ENCODE measurements around the gene RPTOR.

Gene RPTOR

DNA sequence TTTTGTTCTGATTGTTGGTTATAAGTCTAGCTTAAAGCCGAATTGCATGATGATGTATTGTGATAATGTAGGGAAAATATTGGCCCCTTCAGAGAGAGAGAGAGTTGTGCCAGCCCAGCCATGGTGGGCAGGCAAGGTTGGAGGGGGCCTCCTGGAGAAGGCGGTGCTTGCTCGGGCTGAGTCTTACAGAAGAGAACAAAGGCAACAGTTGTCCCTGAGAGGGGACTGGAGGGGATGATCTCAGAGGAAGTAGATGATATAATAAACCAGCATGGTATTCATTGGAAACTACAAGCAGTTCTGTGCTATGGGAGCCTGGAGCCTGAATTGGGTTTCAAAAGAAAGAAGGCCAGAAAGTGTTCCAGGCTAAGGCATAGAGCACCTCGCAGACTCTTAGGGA, 173.8 kb downstream of the RPTOR start:
- DNase-seq (ENCODE audit: low spot score), result no peak

DNA sequence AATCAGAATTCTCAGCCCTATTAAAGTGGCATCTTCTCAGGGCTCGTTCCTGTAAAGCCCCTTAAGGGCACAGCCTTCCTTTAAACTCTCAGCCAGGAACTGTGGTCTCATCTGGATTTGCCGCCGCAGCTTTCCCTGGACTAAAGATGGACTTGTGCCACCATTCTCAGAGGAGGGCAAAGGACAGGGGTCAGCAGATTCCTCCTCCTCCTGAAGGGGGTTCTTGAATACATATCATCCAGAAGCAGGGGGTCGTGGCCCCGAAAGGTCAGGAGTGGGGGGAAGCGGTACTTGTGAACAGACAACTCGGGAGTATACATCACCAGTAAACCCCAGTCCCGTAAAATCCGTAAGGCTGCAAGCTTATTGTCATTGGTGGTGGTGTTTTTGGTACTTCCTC, 174.8 kb downstream of the RPTOR start:
- no peak for DNase-seq (ENCODE audit: low spot score)

DNA sequence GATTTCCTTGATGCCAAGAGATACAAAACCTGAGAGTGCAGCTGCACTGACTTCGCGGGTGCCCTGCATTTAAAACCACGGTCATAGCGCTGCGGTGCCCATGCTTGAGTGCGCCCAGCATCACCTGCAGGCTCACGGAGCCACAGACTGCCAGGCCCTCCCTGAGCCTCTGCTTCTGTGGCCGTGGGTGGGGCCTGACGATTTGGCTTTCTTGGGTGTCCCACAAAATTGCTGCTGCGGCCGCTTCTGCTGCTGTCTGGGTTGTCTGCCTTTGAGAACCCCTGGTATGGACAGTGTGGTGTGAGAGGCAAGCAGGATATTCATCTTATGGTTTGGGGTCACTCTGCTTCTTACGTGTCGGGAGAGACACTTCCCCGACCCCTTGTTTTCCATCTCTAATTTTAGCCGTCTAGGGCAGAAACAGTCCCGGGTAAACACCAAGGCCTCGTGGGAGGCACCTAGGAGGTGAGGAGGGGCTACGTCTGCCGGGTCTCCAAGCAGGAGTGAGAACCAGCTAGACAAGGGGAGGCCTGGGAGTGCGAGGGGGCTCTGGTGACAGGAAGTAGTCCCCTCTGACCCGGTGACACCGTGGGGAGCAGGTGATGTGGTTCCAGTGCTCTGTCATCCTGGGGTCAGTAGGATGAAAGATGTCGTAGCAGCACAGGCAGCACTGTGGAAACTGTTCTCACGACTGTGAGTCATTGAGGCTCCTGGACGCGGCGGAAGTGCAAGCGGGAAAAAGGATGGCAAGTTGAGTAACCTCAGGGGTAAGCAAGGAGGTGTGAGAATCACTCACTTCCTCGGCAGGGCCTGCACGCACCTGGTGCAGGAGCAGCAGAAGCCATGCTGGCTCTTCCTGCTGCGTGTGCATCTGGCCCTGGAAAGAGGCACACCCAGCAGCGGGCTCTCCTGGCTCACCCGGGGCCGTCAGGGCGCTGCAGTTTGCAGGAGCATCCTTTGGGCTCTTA, 176.3 kb downstream of the RPTOR start:
- DNase-seq (ENCODE audit: low spot score), result no peak

DNA sequence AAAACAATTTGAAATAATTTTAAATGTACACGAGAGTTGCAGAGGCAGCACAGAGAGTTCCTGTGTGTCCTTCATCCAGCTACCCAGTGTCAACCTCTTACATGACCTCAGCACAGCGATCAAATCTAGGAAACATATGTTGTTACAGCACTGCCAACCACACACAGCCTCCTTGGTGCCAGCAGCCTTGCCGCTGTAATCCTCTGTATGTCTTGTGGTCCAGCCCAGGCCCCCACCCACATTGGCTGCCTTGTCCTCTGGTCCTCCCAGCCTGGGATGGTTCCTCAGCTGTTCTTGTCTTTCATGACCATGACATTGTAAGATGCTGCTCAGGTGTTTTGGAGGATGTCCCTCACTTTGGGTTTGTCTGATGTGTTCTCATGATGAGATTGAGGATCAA, 178.0 kb downstream of the RPTOR start:
- DNase-seq (ENCODE audit: low spot score), result no peak

DNA sequence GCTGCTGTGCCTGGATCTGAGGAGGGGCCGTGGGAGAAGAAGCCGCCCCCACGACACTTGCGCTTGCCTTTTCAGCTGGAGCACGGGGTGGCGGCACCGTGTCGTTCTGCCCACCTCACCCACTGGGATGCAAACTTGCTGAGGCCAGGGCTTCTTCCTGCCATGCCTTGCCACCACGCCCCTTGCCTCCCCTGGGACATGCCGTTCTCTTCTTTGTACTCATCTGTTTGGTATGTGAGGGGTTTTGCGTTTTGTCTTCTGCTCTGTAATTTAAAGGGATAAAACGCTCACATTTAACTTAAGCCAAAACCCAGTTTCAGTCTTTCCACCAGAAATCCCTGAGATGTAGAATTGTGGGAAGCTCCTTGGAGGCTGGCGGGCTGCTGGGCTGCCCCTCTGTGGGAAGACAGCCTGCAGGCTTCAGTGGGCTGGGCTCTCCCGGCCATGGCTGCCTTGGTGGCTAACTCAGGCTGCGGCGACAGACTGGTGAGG, 180.2 kb downstream of the RPTOR start:
- no peak for DNase-seq (ENCODE audit: low spot score)

DNA sequence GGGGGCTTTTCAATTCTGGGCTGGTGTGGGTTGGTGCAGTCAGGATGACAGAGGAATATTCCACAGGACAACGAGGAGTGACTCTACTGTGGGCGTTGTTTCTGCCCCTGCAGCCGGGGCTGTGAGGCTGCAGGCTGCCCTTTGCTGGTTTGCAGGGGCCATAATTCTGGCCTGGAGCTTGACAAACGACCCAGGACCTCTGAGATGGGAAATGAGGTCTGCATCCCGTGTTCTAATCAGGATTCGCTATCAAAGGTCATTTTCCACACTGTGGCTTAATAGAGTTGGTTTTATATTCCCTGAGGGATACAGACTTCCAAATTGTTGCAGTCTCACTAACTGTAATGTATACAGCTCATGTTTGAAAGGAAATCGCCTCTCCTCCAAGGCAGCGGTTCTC, 180.9 kb downstream of the RPTOR start:
- DNase-seq (ENCODE audit: low spot score), result no peak

DNA sequence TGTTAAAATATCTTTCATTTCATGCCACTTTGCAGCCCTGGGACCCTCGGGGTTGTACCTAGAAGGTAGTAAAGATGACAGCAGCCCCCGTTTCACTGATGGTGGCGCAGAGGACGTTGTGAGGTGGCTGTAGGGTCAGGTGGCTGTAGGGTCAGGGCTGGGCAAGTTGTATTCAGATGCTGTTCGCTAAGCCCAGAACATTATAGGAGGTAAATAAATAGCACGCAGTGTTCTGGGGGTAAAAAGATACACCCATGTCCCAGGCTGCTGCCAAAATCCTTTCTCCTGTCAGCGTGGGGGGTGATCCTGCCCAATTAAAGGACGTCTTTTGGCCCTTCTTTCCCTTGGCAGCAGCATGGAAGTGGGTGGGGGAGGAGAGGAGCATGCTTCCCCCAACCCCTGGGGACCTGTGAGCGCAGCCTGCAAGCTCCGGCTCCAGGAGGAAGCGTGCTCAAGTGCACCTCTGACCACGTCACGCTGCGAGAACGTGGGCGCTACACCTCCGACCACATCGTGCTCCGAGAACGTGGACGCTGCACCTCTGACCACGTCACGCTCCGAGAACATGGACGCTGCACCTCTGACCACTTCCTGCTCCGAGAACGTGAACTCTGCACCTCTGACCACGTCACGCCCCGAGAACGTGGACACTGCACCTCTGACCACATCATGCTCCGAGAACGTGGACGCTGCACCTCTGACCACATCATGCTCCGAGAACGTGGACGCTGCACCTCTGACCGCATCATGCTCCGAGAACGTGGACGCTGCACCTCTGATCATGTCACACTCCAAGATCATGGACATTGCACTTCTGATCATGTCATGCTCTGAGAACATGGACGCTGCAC, 182.1 kb downstream of the RPTOR start:
- DNase-seq (ENCODE audit: low spot score), result no peak

DNA sequence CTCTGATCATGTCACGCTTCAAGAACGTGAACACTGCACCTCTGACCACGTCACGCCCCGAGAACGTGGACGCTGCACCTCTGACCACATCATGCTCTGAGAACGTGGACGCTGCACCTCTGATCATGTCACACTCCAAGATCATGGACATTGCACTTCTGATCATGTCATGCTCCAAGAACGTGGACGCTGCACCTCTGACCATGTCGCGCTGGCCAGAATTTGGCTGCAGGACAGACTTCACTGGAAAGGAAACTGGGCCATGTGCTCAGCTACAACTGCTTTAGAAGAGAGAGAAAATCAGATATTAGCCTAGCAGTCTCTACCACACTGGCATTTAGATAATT, 182.7 kb downstream of the RPTOR start:
- no peak for DNase-seq (ENCODE audit: low spot score)

DNA sequence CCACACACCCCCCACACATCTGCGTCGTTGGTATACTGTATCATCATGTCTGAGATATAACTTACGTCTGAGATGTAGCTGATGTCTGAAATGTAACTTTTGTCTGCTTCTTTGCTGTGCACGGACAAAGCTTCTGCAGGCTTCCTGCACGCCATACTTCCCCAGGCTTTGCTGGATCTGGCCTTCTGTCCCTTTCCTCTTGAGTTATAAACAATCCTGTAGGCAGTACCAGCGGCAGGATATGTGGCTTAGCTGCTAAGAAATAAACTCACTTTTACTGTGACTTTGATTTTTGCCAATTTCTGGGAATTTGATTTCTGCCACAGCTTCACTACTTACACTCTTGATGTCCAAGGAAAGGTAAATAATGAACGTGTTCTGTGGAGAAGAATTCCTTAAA, 184.4 kb downstream of the RPTOR start:
- DNase-seq (ENCODE audit: low spot score), result no peak

DNA sequence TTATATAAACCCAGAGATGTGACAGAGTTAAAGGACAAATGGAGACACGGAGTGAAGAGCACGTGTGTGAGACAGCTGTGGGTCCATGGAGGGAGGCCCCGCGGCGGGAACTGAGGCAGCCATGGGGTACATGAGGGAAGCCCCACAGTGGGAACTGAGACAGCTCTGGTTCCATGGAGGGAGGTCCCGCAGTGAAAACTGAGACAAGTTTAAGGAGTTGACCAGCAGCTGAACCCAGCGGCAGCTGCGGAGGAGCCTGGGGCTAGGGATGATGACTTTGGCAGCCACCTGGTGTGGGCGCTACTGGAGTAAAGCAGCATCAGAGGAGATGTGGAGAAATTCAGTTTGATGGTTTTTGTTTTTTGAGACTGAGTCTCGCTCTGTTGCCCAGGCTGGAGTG, 185.1 kb downstream of the RPTOR start:
- DNase-seq (ENCODE audit: low spot score), result no peak

DNA sequence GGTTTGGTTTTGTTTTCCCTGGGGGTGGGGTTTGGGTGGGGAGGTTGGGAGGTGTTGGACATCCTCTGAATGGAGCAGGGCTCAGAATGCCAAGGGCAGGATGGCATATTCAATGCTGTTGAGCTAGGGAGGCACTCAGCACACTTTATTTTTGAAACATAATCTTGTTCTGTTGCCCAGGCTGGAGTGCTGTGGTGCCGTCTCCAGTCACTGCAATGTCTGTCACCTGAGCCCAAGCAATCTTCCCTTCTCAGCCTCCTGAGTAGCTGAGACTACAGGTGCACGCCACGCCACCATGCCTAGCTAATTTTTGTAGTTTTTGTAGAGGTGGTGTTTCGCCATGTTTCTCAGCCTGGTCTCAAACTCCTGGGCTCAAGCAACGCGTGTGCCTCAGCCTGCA, 186.1 kb downstream of the RPTOR start:
- DNase-seq (ENCODE audit: low spot score), result no peak

DNA sequence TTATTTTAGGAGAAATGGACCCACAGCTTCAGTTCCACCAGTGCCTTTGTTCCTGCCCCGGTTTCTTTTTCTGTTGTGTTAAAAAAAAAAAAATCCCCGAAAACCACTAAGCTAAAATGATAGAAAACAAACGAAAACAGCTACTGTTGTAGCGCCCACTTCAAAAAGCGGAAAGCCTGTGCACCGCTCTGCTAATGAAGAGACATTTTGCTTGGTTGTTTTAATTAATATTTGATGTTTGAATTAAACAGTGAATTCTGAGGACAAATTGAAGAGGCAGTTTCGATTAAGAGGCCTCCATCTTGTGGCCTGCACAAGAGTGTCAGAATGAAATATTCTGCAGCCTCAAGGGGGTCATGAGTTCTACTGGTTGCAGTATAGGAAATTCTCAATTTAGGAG, 186.7 kb downstream of the RPTOR start:
- no peak for DNase-seq (ENCODE audit: low spot score)

DNA sequence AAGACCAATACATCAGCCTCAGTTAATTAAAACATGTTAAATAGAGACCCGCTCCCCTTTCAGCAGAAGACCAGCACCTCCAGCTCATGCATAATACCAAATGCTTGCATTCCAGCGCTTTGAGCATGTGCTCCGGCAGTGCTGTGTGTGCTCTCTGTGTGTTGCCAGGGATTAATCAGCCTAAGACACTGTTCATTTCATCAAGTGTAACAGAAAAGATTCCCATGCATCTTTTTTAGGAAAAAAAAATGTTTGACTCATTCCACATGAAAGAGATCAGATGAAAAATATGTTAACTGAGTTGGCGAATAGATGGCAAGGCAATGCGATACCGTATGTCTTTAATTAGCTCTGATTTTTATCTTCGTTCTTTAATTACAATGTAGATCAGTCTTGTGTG, 187.6 kb downstream of the RPTOR start:
- DNase-seq (ENCODE audit: low spot score), result no peak

DNA sequence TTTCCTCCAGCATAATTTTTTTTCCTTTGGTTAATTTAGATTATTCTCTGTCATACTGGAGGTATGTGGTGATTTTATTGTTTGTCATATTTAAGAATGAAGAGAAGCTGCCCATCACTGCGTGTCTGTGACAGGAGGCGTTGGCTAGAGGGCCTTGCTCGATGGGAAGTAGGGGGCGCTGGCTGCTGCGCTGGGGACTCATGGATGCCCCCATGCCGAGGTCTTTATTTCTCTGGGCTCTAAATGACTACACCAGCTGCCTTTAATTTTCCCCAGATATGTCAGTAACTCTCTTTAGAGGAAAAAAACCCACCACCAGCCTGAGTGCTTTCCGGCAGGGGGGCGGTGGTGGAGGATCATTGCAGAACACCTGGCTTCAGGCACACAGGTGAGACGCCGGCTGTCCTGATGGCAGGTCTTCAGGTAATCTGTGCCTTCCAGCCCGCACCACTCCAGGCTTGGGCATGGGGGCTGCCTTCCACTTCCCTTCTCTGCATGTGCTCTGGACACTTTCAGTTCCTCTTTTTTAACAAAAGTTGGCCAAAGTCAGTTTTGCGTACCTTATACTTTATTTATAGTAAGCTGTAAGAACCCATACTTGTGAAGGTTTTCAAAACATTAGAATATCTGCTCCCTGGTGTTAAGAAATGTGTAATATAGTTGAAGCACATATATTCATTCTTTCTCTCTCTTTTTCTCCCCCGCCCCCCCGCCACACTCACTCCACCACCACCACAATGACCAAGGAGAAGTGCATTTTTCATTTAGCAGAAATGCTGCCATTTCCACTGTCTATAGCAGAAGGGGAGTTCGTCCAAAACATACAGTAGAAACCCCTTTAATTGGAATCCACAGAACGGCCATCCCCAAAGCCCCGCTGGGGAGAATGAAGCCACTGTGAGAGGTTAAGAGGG, 192.7 kb downstream of the RPTOR start:
- no peak for DNase-seq (ENCODE audit: low spot score)

DNA sequence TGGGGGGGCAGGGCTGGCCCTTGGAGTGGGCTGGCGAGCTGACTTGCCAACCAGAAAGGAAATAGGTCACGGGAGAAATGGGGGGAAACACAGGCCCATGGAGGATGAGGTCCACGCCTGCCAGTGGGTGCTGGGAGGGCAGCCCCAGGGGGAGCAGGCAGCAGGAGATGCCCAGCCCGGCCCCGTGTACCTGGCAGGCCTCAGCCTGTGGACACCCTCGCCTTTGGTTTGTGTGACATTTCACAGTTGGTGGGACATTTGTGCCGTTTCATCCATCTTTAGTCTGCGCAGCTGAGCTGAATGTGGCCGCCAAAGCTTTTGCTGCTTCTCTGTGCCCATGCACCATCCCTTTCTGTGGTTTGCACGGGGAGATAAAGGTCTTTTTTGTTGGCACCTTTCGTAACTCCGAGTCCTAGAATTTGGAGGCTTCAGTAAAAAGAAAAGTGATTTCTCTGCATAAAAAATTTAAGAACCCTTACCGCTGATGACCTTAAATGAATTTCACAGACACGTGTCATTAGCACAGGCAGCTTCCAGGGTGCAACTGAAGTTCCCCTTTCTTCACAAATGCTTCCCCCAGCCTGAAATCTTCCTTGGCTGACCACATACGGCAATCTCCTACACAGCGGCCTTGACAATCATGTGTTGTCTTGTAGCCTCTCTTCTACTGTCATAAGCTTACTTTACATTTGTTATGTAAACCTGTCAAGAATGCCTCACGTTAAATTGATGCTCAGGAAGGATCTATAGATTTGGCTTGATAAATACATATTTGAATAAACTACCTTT, 193.6 kb downstream of the RPTOR start:
- no peak for DNase-seq (ENCODE audit: low spot score)

DNA sequence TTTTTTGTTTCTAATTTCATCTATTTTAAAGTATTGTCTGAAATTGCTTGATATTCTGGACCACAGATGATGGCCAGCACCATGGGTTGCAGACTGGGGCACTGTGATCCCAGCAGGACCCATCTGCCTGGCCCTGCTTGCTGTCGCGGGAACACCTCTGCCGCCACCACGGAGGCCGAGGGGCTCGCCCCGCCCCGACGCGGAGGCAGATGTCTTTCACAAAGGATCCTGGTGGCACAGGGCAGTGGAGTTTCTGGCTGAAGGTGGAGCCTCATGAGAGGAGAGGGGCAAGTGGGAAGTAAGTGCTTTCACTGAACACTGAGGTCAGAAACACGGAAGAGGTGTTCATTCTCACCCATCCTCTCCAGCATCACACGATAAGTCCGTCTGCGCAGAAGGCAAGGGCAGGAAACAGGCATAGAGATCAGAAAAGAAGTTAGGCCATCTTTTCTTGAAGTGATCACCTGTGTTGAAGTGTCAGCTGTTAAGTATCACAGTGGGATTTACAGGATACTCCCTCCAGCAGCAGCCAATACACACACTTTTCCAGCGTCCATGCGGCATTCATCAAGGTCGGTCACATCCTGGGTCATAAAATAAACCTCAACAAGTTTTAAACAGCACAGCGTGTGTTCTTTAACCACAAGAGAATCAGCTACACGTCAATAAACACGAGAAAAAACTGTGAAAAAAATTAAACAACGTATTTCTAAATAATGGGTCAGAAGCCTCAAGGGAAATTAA, 194.5 kb downstream of the RPTOR start:
- no peak for DNase-seq (ENCODE audit: low spot score)

DNA sequence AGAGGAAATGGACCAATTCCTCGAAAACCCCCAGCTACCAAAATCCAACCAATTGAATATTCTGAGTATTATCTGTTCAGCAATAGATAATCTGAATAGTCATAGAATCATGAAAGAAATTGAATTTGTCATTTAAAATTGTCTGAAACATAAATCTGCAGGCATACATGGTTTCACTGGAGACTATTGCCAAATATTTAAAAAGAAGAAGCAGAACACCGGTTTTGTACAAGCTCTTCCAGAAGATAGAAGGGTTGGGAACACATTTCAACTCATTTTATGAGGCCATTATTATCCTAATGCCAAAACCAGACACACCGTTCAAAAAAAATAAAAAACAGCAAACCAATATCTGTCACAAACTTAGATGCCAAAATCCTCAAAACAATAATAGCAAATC, 195.5 kb downstream of the RPTOR start:
- DNase-seq (ENCODE audit: low spot score), result no peak

DNA sequence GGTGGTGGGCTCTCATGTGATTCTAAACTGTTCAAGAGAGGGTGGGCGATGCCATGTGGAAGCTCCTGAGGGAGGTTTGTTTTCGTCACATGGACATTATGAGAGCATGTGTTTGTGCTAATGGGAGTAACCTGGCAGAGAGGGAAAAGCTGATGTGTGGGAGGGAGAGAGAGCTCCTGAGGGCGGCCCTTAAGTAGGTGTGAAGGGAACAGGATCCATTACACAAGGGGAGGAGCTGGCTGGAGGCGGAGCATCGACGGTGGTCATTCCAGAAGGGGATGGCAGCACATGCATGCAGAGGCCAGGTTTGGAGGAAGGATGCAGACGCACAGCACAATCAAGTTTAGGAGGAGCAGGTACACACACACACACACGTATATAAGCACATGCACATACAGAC, 197.5 kb downstream of the RPTOR start:
- no peak for DNase-seq (ENCODE audit: low spot score)

DNA sequence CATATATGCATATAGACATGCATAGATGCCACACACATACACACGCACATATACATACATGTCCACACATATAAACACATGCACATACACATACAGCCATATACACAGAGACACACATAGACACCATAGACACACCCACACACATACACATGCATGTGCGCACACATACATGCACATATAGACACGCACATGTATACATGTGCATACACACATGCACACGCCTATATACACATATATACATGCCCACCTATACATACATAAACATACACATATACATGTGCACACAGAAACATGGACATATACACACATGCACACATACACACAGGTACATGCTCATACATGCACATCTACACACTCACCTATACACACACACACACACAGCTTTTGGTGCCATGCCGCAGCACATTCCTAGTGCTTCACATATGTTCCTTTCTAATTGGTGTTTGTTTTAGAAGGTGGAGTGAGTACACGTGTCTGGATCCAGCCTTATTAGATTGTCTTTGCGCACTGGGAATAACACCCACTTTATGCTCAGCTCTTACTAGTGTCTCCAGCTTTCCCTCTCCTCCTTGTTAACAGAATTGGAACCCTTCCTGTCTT, 198.0 kb downstream of the RPTOR start:
- no peak for DNase-seq (ENCODE audit: low spot score)

DNA sequence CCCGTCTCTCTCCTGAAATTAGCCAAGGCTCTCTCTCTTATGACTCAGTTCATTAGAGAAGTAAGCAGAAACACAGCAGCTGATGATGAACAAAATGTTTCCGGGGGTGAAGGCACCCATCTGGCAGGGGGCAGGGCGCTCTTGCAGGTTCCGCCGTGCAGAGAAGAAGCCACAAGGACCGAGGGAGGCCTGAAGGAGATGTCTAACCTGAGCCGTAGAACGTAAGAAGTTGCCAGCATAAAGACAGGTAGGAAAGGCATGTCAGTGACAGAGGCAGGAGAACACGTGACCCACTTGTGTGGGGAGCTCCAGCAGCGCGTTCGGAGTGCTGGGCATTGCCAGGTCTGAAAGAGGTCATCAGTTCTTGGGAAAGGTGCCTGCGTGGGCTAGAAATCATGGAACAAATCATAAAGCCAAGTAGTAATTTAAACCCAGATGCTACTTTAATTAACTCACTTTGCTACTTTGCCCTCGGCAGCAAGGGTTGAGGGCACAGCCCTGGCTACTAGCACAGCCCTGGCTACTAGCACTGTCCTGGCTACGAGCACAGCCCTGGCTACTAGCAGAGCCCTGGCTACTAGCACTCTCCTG, 198.6 kb downstream of the RPTOR start:
- no peak for DNase-seq (ENCODE audit: low spot score)
